Activated CD8-positive, alpha-beta T cell treated with anti-CD3 and anti-CD28 coated beads for 36 hours (primary cell): ENCODE data around the gene HBG1. TPM values are rescaled to one million over a fixed set of nuclear protein-coding genes. Genes with fewer than 3 reads are reported as not detected.

Source experiments
- ATAC-seq: fragments of 200-7000 bp; cut with Tn5 transposase; one replicate; pipeline ENCODE4 v1.10.0; 2021; ENCODE audit warnings: mild to moderate bottlenecking, moderate library complexity
- CTCF ChIA-PET: fragments of 350-600 bp; sonication (Branson Sonifier 250); formaldehyde crosslinking; loops from one replicate; lab custom pipeline; 2021; ENCODE audit warnings: antibody characterized with exemption; lab: Charles Lee
- POLR2A ChIA-PET: fragments of 350-600 bp; sonication (Branson Sonifier 250); formaldehyde crosslinking; loops from one replicate; lab custom pipeline; 2021; ENCODE audit warnings: antibody characterized with exemption; lab: Charles Lee
- DNase-seq: peaks from one replicate; pipeline ENCODE4 v3.0.0-alpha.2; 2020
- H3K27ac Mint-ChIP-seq: one replicate; pipeline ENCODE4 v1.8.0; 2021; ENCODE audit warnings: mild to moderate bottlenecking, mixed read lengths
- H3K27me3 Mint-ChIP-seq: one replicate; pipeline ENCODE4 v1.8.0; 2021; ENCODE audit warnings: mixed read lengths
- H3K36me3 Mint-ChIP-seq: one replicate; pipeline ENCODE4 v1.8.0; 2021; ENCODE audit warnings: low read depth, mixed read lengths
- H3K4me1 Mint-ChIP-seq: one replicate; pipeline ENCODE4 v1.8.0; 2021; ENCODE audit warnings: low read depth, mixed read lengths
- H3K4me3 Mint-ChIP-seq: one replicate; pipeline ENCODE4 v1.8.0; 2021; ENCODE audit warnings: mild to moderate bottlenecking, moderate library complexity, mixed read lengths
- H3K9me3 Mint-ChIP-seq: one replicate; pipeline ENCODE4 v1.8.0; 2021; ENCODE audit warnings: mixed read lengths
- intact Hi-C: fragments of 100-400 bp; cut with micrococcal nuclease; formaldehyde crosslinking; loops from one replicate; pipeline ENCODE4 v1.10.0; 2022
- total RNA-seq, 2 experiments: library from RNA; stranded (reverse); gene quantifications; one replicate each; pipeline ENCODE4 v1.2.3, GENCODE V29; 2021
- TF ChIP-seq, protein P1 (sequence below): fragments of 200-600 bp; IDR thresholded peaks from one replicate; pipeline ENCODE4 v1.8.0; 2022; ENCODE audit warnings: antibody characterized with exemption, mild to moderate bottlenecking

HBG1 gene
- total RNA-seq, 2 experiments from 2014 or later, result not detected

DNA sequence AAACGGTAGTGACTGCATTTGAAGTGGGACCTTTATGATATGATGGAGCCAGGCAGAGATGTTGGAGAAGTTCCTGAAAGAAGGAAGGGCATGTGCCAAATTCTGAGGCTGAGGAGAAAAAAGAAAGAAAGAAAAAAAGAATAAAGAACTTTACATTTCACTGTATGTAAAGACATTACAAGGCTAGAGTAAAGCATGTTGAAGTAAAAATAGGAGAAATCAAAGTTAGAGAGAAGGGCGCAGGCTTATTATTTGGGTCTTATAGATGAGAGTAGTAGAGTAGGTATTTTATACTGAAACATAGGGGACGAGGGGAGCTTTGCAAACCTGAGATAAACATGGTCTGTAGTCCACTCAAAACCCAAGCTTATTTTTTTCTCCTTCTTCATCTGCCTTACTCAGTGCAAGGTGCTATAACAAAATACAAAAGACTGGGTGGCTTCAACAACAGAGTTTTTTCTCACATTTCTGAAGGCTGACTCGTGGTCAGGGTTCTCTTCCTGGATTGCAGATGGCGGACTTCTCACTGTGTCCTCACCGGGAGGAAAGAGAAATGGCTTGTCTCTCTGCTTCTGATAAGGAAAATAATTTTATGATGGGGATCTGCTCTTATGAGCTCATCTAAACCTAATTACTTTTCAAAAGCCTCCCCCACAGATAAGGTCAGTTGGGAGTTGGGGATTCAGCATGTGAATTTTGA is 2.7 kb downstream of the HBG1 start:
- CTCF ChIA-PET, result no interaction called here
- no peaks in the 10 kb centered on the region for H3K9me3 Mint-ChIP-seq
- ATAC-seq (no peak), DNase-seq (no peak)
- no peaks in the 10 kb centered on the region for H3K4me1 Mint-ChIP-seq
- TF ChIP-seq, protein P1, sequence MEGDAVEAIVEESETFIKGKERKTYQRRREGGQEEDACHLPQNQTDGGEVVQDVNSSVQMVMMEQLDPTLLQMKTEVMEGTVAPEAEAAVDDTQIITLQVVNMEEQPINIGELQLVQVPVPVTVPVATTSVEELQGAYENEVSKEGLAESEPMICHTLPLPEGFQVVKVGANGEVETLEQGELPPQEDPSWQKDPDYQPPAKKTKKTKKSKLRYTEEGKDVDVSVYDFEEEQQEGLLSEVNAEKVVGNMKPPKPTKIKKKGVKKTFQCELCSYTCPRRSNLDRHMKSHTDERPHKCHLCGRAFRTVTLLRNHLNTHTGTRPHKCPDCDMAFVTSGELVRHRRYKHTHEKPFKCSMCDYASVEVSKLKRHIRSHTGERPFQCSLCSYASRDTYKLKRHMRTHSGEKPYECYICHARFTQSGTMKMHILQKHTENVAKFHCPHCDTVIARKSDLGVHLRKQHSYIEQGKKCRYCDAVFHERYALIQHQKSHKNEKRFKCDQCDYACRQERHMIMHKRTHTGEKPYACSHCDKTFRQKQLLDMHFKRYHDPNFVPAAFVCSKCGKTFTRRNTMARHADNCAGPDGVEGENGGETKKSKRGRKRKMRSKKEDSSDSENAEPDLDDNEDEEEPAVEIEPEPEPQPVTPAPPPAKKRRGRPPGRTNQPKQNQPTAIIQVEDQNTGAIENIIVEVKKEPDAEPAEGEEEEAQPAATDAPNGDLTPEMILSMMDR, result no peak
- intact Hi-C loops, result no loop called here
- H3K27me3 Mint-ChIP-seq, result peaks cover 2% of the 10 kb centered on the region
- H3K4me3 Mint-ChIP-seq, result no peak overlapping the region
- H3K36me3 Mint-ChIP-seq, result no peaks in the 10 kb centered on the region
- no peak overlapping the region for H3K27ac Mint-ChIP-seq
- POLR2A ChIA-PET, result no interaction called here

DNA sequence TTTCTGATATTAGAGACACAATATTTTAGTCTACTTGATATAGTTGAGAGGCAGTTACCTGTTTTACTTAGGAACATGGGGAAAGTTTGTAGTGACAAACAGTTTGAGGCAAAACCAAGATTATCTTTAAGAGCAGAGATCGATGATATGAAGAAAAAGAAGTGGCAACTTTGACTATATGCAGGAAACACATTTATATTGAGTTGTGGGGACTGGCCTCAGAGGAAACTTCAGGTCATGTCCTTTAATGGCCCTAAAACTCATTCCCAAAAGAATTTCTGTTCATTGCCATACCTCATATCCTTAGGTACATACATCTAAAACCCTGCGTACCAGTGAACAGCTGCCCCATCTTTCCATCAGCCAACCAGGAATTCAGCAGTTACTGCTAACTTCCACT is 4.5 kb downstream of the HBG1 start:
- Mint-ChIP-seq H3K36me3 (no peaks in the 10 kb centered on the region), H3K4me3 (no peak overlapping the region)
- intact Hi-C loops, result no loop called here

DNA sequence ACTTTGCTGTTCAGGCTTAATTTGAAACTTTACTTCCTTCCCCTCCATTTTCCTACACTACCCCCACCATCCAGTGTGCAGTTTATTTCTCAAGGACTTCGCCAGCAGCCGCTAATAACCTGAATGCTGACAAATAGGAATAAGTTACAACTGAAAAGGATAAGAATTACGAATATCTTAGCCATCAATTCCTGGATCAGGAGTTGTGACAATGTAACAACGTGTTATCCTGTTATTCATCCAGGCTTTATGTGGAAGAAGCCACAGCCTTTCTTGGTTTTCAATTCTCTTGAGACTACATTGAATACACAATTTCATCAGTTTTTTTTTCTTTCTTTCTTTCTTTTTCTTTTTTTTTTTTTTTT is 5.9 kb downstream of the HBG1 start:
- H3K4me3 Mint-ChIP-seq, result no peak overlapping the region
- no peak overlapping the region for H3K27ac Mint-ChIP-seq
- H3K36me3 Mint-ChIP-seq, result no peaks in the 10 kb centered on the region
- TF ChIP-seq, protein P1, result no peak
- H3K4me1 Mint-ChIP-seq, result no peaks in the 10 kb centered on the region
- H3K27me3 Mint-ChIP-seq, result peaks cover 2% of the 10 kb centered on the region
- intact Hi-C loops, result no loop called here
- no peak for DNase-seq
- no peak for ATAC-seq
- H3K9me3 Mint-ChIP-seq, result no peaks in the 10 kb centered on the region
- CTCF ChIA-PET, result no interaction called here
- POLR2A ChIA-PET, result no interaction called here

More for the DNA sequence above, 4.5 kb downstream of the HBG1 start:
- Mint-ChIP-seq H3K27me3 (peaks cover 2% of the 10 kb centered on the region), H3K27ac (no peak overlapping the region), H3K4me1 (no peaks in the 10 kb centered on the region), H3K9me3 (no peaks in the 10 kb centered on the region)
- no peak for DNase-seq
- TF ChIP-seq, protein P1, result no peak
- ChIA-PET CTCF (no interaction called here), POLR2A (no interaction called here)
- no peak for ATAC-seq

DNA sequence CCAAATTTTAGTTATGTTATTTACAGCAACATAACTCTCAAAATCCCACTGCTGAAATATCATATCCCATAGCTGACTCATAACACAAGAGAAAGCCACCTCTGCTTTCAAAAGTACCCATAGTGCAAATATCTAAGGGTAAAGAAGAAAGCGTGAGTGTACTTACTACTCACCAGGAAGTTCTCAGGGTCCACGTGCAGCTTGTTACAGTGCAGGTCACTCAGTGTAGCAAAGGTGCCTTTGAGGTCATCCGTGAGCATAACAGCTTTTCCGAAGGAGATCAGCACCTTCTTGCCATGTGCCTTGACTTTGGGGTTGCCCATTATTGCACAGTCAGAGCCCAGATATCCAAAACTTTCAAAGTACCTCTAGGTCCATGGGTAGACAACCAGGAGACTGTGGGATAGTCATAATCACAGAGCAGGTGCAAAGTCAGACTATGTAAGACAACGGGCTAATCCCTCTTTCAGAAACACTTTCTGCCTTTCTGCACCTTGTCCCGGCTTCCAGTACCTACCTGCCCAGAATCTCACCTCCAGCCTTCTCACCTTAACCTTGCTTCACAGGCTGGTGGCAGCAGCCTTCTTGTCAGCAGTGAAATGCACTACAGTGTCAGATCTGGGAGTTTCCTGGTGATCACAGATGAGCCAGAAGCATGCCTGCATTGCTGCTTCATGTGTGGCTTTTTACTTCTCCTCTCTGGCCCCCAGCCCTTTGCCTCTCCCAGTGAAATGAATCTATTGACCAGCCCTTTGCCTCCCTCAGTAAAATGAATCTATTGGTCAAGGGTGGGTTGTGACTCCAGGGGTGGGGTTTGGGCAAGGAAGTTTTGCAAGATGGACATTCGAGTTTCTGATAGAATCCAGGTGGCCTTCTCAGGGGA is 6.5 kb downstream of the HBG1 start:
- Mint-ChIP-seq H3K27ac (no peak overlapping the region), H3K36me3 (no peaks in the 10 kb centered on the region), H3K4me3 (no peak overlapping the region), H3K4me1 (no peaks in the 10 kb centered on the region), H3K9me3 (no peaks in the 10 kb centered on the region), H3K27me3 (peaks cover 2% of the 10 kb centered on the region)
- CTCF ChIA-PET, result no interaction called here
- ATAC-seq (no peak), DNase-seq (no peak)
- intact Hi-C loops, result no loop called here
- POLR2A ChIA-PET, result interaction anchor here (0.7 kb wide), 1 partner anchor 9 kb away, joined by 3 read pairs; no protein-coding TSS in a partner anchor
- TF ChIP-seq, protein P1, result no peak

DNA sequence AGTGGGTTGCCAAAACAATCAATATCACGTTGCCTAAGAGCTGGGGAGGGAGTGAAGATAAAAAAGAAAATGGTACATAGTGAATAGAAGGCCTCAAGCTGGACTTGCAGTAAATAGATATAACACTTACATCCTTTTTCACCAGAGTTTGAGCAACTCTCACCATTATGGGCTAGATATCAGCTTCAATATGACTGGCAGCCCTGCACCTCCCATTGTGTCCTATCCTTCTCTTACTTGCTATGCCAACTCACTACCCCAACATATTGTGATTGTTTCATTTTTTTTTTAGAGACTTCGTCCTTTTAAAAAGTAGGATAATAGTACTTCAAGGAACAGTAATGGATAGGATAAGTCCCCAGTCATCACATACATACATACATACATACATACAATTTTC is 7.4 kb downstream of the HBG1 start:
- Mint-ChIP-seq H3K4me3 (no peak overlapping the region), H3K27ac (no peak overlapping the region), H3K4me1 (no peaks in the 10 kb centered on the region), H3K9me3 (no peaks in the 10 kb centered on the region), H3K27me3 (peaks cover 5% of the 10 kb centered on the region), H3K36me3 (no peaks in the 10 kb centered on the region)
- TF ChIP-seq, protein P1, result no peak
- intact Hi-C loops, result no loop called here
- ChIA-PET CTCF (no interaction called here), POLR2A (interaction anchor here (0.7 kb wide), 1 partner anchor 10 kb away, joined by 3 read pairs; no protein-coding TSS in a partner anchor)
- no peak for ATAC-seq
- no peak for DNase-seq
